GM19324 (cell line): ENCODE measurements around the gene SLC28A1.

Experiments used
- ATAC-seq: cut with Tn5 transposase; IDR thresholded peaks from one replicate; pipeline ENCODE4 v1.9.1; 2021; ENCODE audit warnings: mild to moderate bottlenecking, moderate library complexity; ENCODE audit not compliant: unreplicated experiment, low FRiP score

SLC28A1 gene

GRCh38 chr15:84988909-84989644 is 104.6 kb downstream of the SLC28A1 start:
- no peak for ATAC-seq

- ATAC-seq: no peak
These were observed 106.0 kb downstream of the SLC28A1 start for GRCh38 chr15:84990507-84990906.

GRCh38 chr15:84991014-84991712 is 106.7 kb downstream of the SLC28A1 start:
- ATAC-seq: no peak

GRCh38 chr15:84992157-84992944 is 107.9 kb downstream of the SLC28A1 start:
- ATAC-seq: no peak
